HG03025 (cell line): ENCODE results near the gene PIR.

ENCODE experiments used
- ATAC-seq: cut with Tn5 transposase; IDR thresholded peaks from one replicate; pipeline ENCODE4 v1.9.1; 2021; ENCODE audit warnings: mild to moderate bottlenecking, moderate library complexity; ENCODE audit not compliant: unreplicated experiment, low FRiP score

PIR gene

DNA sequence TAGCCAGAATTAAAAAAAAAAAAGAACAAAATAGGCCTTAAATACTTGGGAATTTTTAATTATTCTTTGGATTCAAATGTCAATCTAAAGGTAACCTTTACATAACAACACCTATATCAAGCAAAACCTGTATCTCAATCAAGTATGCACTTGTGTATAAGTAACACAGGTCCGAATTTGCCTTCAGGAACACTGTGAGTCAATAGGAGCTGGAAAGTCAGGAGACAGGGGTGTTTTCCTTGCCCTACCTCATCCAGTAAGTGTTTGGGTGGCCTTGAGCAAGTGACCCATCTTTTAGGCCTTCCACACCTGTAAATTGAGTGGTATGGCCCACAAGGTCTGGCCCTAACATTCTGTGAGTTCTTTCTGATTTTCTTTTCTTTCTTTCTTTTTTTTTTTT lies 68.1 kb downstream of the PIR start:
- ATAC-seq: no peak

DNA sequence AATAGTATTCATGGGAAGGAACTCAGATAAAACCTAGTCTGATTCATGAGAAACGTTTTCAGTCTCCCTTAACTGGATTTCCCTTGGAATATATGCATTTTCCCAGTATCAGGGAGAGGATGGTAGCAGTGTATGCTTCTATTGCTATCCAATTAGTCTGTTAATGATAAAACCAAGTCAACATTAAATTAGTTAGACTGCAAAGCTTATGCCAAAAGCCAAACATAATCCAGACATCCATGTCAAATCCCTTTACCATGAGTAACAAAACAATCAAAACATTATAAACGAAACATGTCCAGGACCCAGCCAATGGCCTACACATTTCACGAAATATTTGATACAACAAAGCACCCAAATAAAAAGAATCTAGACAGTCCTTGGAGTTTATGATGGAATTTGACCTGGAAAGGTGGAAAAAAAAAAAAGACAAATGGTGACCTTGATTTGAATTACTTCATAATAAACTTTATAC lies 74.4 kb downstream of the PIR start:
- no peak for ATAC-seq

DNA sequence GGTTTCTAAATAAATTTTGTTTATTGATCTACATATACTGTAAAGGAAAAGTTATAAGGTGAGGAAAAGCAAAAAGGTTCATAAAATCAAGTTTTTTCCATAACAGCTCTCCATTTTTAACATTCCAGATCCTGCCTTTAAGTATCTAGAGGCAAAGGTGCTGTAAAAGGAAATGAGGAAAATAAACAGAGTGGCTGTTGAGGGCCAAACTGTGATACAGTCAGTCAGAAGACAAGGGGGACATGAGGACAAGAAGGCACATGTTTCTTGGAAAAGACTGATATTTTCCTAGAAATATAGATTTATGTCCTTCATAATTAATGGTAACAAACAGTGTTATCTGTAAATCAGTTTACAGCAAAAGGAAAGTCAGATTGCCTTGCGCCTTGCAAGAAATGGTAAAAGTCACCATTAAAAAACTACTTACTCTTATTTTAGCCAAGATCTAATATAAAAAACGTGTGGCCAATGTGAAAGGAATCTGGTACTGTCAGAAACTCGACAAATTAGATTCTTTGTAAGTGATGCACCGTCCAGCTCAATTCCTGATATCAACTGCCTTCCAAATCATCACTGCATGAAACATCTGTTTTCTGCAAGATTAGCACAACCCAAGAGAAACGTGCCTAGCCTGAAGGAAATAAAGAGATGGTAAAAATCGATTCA lies 75.0 kb downstream of the PIR start:
- no peak for ATAC-seq

DNA sequence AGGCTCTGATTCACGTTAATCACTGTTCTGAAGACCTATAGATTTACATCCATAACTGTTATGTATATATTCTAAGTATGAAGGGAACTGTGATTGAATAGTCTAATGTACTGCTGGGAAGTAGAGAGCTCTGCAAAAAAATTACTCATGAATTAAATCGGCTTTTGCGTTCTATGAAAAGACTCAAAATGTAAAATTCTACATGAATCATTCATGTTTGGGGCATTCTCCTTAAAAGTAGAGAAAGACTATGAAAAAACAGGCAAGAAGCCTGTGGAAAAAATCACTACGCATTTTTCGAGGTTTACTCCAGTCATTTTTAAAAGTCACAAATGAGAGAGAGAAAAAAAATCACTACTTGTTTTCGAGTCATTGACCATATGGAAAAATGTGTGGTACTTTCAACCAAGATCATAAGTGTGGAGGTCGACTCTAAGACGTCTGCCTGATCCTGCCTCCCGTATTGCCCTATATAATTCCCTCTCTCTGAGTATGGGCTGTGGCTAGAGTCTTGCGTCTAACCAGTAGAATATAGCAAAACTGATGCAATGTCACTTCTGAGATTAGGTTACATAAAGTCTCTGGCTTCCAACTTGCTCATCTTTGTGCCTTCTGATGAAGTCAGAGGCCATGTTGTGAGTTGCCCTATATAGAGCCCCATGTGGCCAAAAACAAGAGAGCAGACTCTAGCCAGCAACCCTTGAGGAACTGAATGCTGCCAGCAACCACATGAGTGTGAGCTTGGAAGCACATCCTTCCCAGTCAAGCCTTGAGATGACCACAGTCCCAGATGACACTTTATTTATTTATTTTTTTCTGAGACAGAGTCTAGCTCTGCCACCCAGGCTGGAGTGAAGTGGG lies 76.8 kb downstream of the PIR start:
- no peak for ATAC-seq

DNA sequence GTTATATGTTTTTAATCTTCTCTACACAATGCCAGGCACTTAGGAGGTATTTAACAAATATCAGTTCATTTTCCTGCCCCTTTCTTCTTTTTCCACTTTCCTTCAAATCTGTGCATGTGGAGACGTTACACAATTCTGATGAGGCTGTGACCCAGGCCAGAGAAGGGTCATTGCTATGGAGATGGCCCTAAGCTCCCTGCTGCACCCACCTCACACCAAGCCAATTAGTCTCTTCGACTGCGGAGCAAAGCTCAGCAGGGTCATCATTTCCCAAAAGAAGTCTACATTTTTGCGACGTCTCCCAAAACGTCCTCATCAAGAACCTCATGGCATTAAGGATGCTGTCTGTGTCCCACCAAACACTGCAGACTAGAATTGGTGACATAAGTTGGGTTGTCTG lies 80.0 kb downstream of the PIR start:
- ATAC-seq: no peak

DNA sequence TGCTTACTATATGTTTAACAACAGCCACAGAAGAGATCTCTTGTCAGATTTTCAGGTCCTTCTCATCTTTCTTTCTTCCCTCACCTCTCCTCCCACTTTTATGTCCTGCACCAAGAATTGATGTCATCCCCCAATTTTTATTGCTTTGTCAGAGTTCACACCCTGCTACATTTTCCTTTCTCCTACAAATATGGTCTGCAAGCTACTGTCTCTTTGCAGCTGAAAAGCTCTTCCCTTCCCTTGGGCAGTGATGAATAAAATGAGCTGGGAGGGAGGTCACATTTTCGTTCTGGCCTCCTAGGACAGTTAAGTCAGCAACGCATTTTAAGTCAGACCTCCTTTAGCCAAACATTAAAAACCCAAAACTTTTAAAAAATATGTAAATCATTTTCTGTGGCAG lies 82.2 kb downstream of the PIR start:
- no peak for ATAC-seq

DNA sequence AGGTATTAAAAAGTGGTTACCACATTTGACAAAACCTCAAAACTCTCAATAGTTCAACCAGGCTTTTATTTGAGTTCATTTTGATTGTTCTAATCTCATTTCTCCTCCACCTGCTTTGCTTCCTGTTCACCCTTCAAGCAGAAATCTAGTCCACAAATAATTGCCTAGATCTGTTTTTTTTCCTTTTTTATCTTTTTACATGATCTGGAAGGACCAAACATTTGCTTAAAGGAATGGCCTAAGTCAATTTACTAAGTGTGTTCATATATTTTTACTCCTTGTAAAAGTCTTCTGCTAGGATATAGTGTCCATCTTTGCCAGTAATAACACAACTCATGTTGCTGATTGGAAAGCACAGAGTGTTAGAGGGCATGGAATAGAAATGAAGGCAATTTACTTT lies 82.7 kb downstream of the PIR start:
- ATAC-seq: no peak

DNA sequence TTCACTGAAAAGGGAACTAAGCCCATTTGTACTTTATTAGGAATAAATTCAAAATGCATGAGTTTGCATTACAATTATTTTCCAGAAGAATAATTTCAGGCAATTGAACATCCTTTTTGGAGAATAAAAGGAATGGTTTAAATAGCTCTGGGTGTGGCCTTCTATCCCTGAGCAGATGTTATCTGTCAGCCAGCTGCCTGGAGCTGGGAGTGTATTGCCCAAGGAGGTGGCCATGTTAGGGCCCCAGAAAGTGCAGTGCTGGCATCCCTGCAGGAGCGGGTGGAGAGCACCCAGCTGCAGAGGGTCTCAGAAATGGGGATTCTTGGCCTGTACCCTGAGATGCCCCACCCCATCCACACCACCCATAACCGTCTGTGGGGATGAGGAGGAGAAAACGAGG lies 87.3 kb downstream of the PIR start:
- no peak for ATAC-seq

DNA sequence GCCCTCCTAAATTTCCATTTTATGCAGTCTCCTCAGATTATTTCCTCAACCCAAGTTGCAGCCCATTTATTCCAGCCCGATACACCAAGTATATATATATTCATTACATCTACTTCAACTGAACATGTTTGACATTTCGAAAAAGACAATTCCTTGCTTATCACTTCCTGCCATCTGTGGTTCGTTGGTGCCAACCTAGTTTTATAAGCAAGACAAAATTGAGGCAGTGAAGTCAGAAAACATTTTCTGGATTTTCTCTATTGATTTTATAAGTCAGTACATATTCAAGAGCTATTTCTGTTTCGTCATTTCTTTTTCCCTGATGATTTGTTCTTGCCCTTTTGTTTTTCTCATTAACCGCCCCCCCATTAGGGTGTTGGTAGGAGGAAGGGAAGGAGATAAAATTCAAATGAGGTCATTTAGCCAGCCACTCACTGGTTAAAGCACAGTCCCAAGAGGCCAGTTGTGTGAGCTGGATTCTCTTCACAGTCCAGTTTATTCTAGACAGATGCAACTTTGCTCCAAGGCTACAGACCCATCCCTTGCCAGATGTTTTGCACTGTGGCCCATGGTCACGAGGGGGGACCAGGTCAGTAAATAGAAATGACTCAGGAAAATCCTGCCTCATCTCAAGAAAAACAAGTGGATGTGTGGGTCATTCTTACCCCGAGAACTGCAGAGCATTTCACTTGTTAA lies 88.6 kb downstream of the PIR start:
- no peak for ATAC-seq

DNA sequence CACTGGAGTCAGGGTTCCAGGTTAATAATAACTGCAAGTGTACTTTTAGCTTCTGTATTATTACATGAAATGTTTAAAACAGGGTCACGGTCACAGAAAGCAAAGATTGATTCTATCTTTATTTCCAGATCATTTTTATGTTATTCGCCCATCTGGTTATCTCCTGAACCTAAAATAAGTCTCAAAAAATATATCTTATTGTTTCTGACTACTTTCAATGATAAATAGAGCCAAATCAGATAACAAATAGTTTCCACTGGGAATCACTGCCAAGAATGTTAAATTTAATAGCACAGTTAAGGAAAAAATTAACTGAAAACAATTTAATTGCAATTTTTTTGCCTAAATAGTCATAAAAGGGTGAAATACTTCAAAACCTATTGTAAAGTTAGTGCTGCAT lies 91.8 kb downstream of the PIR start:
- ATAC-seq: no peak

DNA sequence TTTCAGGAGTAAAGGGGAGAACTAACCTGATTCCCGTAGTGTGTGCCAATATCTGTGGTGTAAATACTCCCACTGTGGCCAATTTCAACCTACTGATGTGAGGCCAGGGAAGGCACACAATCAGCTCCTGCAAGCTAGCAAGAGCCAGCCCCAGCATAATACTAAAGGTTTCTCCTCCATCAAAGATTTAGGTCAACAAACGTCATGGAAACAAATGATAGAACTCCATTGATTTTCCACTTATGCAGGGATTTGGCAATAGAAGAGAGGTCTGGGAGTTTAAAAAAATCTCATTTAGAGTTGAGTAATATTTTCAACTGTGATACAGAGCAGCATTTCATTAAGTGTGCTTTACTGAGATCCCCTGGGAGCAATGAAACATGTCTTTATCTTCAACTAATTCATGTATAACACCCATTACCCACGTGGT lies 93.2 kb downstream of the PIR start:
- no peak for ATAC-seq

DNA sequence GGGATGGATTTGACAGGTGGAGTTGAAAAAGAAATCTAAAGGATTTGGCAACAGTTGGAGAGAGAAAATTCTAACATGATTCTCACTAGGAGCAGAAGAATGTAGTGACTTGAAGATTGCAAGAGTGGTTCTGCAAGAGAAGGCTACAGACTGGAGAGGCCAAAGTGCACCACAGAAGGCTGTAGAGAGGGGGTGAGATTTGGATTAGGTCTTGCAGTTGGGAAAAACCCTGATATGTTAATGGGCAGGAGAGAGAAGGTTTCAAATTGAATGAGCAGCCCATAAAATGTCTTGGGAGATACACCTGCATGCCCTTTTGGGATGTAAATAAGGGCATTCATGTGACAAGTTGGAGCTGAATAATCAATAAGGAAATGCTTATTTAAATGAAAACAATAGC lies 94.3 kb downstream of the PIR start:
- no peak for ATAC-seq

DNA sequence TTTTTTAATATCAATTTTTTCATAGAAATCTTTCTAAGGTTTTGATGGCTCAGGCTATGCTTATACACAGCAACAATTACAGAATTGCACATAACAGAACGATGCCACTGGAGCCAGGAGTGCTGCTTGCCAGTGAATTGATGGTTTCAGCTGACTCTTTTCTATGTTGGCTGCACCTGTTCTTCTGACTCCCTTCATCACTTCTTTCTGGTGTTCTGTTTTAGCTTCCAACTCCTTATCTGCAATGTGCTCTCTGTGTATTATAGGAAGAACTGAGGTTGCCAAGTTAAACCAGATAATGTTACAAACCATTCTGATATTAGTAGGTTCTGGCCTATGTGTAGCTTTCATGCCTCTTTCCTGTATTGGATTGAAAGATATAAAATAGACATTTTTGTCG lies 97.3 kb downstream of the PIR start:
- ATAC-seq: no peak

DNA sequence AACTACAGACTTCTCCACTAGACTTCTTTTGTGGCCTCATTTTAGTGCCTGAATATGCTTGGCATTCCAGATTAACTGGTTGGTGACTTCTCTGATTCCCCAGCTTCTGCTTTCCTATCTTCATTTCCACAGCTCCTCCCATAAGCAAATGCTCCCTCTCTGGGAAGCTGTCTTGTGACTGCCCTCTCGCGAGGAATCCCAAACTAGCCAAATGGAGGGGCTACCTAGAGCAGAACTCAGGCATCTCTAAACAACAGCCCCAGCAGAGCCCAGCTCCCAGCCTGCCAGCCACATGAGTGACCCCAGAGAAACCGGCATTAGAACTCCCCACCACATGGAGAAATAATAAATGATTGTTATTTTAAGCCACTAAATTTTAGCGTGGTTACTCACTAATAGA lies 101.3 kb downstream of the PIR start:
- ATAC-seq: no peak

DNA sequence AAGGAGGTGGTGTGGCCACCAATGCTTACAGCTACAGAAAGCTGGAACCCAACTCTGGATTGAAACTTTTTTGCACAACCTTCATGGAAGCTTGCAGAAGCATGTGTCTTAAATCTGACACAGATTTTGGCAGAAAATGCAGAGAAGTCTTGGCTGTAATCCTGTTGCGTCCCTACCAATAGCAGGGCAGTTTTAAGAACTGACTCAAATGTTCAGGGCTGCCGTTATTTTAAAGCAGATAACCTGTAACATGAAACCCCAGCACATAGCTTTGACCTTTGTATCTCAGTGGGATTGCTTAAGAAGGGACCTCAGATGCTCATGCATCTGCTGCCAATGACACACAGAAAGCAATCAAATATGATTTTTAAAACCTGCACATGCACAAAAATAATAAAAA lies 108.8 kb downstream of the PIR start, which contains the start of gene VEGFD:
Gene VEGFD, minus strand, starts transcription at position 110 of the 400 bp plus-strand sequence. CDS start 467 bp downstream, outside the sequence.
- ATAC-seq: no peak

DNA sequence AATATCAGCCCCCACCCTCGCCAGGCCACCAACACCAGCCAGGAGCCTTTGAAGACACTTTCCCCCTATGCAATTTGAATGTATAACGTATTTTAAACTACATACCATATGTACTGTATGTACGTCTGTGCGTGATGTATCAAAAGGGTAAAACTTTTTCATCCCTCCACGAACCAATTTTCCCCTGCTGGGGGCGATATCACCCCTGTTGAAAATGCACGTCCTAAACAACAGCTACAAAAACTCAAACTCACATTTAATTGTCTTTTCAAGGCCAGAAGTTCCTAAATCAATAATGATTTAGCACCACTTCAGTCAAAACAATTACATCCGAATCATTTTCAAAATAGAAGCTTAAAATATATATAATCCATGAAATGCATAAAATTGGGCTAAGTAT lies 110.3 kb downstream of the PIR start:
- ATAC-seq: no peak

DNA sequence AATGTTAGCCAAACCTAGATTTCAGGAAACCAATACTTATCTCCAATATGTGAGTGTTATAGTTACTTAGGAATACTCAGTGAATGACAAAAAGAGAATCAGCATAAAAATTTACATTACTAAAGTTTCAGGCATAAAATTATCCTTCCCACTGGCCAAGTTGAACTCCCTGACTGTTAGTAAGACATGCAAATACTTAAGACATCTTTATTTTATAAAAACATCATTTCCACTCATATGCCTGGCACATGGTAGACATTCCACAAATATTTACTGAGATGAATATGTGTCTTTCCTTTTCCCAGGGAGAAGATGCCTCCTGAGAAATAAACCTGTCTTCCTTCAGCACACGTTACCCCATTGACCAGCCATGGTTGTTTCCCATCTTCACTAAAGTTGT lies 116.2 kb downstream of the PIR start:
- no peak for ATAC-seq

DNA sequence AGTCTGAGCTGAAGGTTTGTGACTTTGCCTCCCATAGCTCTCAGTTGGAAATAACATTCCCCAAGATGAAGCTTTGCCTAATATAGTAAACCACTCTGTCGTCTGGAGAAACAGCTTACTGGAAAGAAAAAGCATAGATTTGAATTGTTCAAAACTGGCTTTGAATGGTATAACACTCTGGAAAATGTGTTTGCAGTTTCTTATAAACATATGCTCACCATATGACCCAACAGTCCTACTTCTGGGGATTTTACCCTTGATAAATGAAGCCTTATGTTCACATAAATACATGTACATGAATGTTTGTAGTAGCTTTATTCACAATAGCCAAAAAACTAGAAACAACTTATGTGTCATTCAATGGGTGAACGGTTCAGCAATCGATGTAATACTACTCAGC lies 119.2 kb downstream of the PIR start:
- no peak for ATAC-seq

DNA sequence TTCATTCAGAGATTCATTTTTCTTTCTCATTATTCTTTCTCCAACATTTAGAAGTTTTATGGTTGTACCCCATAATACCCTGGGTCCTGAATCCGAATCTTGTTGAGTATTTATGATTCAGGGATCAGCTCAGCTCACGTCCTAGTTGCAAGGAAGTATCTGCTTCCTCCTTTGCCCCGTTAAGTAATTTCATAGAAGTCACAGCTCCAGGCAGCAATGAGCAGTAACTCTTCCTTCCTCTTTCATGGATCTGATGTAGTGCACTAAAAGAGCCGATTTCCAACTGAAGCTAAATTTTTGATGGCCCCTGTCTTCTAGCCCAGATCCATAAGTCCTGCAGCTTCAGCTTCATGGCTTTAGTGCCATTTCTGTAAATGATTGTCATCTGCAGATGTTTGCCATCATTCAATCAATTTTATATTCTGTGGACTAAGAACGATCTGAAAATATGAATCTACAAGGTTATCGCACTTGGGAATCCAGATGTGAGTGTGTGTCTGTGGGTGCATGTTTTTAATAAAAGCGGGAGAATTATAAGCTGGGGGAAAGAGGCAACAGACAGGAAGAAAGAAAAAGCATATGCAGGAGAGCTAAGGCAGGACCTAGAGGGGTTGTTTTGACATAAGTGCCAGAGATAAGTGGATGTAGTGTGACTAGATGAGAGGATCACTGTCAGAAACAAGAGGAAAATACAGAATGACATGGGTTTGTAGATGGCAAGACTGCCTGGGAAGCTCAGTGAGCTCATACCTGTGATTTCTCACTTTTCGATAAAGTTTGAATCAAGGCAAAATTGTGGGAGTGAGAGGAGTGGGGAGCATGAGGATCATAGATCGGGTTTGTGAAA lies 126.4 kb downstream of the PIR start:
- ATAC-seq: no peak

DNA sequence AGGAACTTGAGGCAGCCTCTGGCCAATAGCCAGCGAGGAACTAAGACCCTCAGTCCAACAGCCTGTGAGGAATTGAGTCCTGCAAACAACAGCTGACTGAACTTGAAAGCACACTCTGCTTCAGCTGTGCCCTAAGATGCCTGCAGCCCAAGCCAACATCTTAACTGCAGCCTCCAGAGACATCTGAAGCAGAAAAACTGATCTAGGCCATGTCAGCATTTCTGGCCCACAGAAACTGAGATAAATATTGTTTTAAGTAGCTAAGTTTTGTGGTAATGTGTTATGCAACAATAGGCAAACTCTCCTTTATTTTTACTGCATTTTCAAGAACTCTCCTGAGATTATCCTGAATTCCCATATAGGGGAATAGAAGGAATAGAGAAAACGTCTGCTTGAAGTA lies 133.4 kb downstream of the PIR start:
- no peak for ATAC-seq
